Measurements from ENCODE around the gene DLG4. TPM values are rescaled to one million over a fixed set of nuclear protein-coding genes. Genes with fewer than 3 reads are reported as not detected.

Gene DLG4
- total RNA-seq, 2 experiments from 2014 or later = 5.2 to 5.3 TPM

- H3K36me3 Mint-ChIP-seq (ENCODE audit: low read depth) = no peaks in the 10 kb centered on the region
- H3K4me1 Mint-ChIP-seq = peaks cover 32% of the 10 kb centered on the region
- DNase-seq = peak; percentile 31
- CTCF ChIA-PET = interaction anchor here (1.1 kb wide), 1 partner anchor 17 kb away, joined by 3 read pairs; no protein-coding TSS in a partner anchor
- peak overlapping the region; percentile 70 for H3K4me3 Mint-ChIP-seq
- POLR2A ChIA-PET = no interaction called here
- peak overlapping the region; percentile 76 for H3K27ac Mint-ChIP-seq
- no peaks in the 10 kb centered on the region for H3K9me3 Mint-ChIP-seq
- peaks cover 4% of the 10 kb centered on the region for H3K27me3 Mint-ChIP-seq
These were observed 15.3 kb downstream of the DLG4 start for GRCh38 chr17:7204336-7204735.

DNA sequence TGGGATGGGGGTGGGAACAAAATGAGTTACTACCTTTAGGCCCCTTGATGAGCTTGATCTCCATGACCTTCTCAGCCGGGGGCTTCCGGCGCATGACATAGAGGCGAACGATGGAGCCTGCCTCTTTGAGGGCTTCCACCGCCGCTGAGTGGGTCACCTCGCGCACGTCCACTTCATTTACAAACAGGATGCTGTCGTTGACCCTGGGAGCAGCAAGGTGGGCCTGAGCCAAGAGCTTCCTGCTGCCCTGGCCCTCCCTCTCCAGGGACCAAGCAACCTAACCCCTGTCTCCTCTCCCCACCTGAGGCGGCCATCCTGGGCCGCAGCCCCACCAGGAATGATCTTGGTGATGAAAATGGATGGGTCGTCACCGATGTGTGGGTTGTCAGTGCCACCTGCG, 16.2 kb downstream of the DLG4 start:
- H3K36me3 Mint-ChIP-seq (ENCODE audit: low read depth) = no peaks in the 10 kb centered on the region
- H3K4me3 Mint-ChIP-seq = no peak overlapping the region
- peaks cover under 1% of the 10 kb centered on the region for H3K27me3 Mint-ChIP-seq
- no peaks in the 10 kb centered on the region for H3K9me3 Mint-ChIP-seq
- H3K27ac Mint-ChIP-seq = no peak overlapping the region
- ChIA-PET CTCF (interaction anchor here (1.1 kb wide), 1 partner anchor 16 kb away, joined by 3 read pairs; the partner anchor contains the start of gene DLG4), POLR2A (no interaction called here)
- no peak for DNase-seq
- H3K4me1 Mint-ChIP-seq = peaks cover 32% of the 10 kb centered on the region

GRCh38 chr17:7196651-7197401, 22.8 kb downstream of the DLG4 start:
- ChIA-PET CTCF (interaction anchor here (0.6 to 1.5 kb wide), 2 partner anchors 18 to 19 kb away, joined by 4 to 5 read pairs; no protein-coding TSS in a partner anchor), POLR2A (no interaction called here)
- Mint-ChIP-seq H3K36me3 (ENCODE audit: low read depth) (no peaks in the 10 kb centered on the region), H3K27ac (no peak overlapping the region), H3K4me1 (no peaks in the 10 kb centered on the region), H3K4me3 (no peak overlapping the region), H3K9me3 (no peaks in the 10 kb centered on the region), H3K27me3 (no peaks in the 10 kb centered on the region)
- no peak for DNase-seq

GRCh38 chr17:7195971-7196370, 23.7 kb downstream of the DLG4 start:
- Mint-ChIP-seq H3K4me1 (no peaks in the 10 kb centered on the region), H3K27me3 (no peaks in the 10 kb centered on the region), H3K36me3 (ENCODE audit: low read depth) (no peaks in the 10 kb centered on the region), H3K9me3 (no peaks in the 10 kb centered on the region), H3K4me3 (no peak overlapping the region), H3K27ac (no peak overlapping the region)
- ChIA-PET CTCF (interaction anchor here (1.5 kb wide), 1 partner anchor 18 kb away, joined by 4 read pairs; no protein-coding TSS in a partner anchor), POLR2A (no interaction called here)
- no peak for DNase-seq

DNA sequence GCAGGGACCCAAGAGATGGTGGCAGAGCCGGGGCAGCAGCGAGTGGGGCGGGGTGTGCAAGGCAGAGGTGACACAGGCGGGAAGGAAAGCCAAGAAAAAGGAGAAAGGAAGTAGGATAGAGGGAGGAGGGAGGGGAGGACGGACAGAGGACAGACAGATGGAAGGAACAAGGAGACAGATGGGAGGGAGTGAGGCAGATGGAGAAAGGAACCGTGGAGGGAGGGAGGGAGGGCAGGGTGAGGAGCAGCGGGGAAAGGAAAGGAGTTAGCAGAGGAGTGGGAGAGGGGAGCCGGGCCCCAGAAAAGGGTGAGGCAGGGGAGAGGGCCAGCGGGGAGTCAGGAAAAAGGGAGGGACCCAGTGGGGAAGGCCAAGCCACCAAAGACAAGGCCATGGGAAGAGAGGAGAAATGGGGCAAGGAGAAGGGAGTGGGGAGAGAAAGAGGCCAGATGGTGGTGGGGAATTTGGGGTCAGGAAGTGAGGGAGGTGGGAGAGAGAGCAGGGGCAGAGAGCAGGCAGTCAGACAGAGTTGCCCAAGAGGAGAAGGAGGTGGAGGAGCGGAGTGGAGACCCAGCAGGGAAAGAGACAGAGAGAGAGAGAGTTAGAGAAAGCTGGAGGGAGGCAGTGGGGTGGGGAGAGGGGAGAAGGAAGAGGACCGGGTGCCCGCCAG, 27.2 kb downstream of the DLG4 start:
- CTCF ChIA-PET = no interaction called here
- Mint-ChIP-seq H3K27ac (no peak overlapping the region), H3K27me3 (peaks cover 1% of the 10 kb centered on the region), H3K4me1 (no peaks in the 10 kb centered on the region), H3K9me3 (no peaks in the 10 kb centered on the region), H3K36me3 (ENCODE audit: low read depth) (no peaks in the 10 kb centered on the region), H3K4me3 (no peak overlapping the region)
- POLR2A ChIA-PET = no interaction called here
- DNase-seq = no peak

DNA sequence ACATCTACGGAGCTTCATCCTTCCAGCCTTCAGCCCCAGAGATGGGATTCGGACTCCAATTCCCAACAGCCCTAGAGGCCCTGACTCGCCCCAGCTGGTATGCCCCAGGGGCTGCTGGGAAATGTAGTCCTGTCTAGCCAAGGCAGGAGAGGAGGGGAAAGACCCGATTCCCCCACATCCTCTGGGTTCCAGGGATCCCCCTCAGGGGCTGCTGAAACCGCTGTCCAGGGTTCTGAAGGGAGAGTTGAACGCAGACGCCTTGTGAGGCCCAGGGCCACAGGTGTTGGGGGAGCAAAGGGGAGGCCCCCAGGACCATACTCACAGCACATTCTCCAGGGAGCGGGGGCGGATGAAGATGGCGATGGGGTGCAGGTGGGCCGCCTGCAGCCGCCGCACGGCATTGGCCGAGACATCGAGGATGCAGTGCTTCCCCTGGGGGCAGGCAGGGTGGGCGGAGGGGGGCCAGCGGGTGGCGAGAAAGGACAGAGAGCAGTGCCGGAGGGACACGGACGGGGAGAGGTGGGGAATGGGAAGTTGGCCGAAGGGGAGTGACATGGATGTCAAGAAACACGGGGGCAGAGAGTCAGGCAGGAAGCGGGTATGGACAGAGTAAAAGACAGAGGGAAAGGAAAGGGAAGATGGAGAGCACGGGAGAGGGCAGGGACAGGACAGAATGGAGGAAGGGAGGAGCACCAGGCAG, 27.9 kb downstream of the DLG4 start:
- no peaks in the 10 kb centered on the region for H3K36me3 Mint-ChIP-seq (ENCODE audit: low read depth)
- peaks cover 1% of the 10 kb centered on the region for H3K27me3 Mint-ChIP-seq
- H3K4me1 Mint-ChIP-seq = peaks cover under 1% of the 10 kb centered on the region
- CTCF ChIA-PET = no interaction called here
- no peak overlapping the region for H3K4me3 Mint-ChIP-seq
- no peaks in the 10 kb centered on the region for H3K9me3 Mint-ChIP-seq
- peak; percentile 34 for DNase-seq
- POLR2A ChIA-PET = no interaction called here
- H3K27ac Mint-ChIP-seq = no peak overlapping the region

GRCh38 chr17:7191069-7191468, 28.6 kb downstream of the DLG4 start:
- no peaks in the 10 kb centered on the region for H3K36me3 Mint-ChIP-seq (ENCODE audit: low read depth)
- no peaks in the 10 kb centered on the region for H3K9me3 Mint-ChIP-seq
- no peak overlapping the region for H3K27ac Mint-ChIP-seq
- no peak for DNase-seq
- ChIA-PET POLR2A (no interaction called here), CTCF (interaction anchor here (0.7 kb wide), 1 partner anchor 77 kb away, joined by 3 read pairs; no protein-coding TSS in a partner anchor)
- H3K27me3 Mint-ChIP-seq = peaks cover 1% of the 10 kb centered on the region
- H3K4me3 Mint-ChIP-seq = no peak overlapping the region
- peaks cover 5% of the 10 kb centered on the region for H3K4me1 Mint-ChIP-seq

- CTCF ChIA-PET = interaction anchor here (0.7 to 2.0 kb wide), 2 partner anchors 13 to 77 kb away, joined by 3 to 9 read pairs; no protein-coding TSS in a partner anchor
- Mint-ChIP-seq H3K27ac (no peak overlapping the region), H3K36me3 (ENCODE audit: low read depth) (no peaks in the 10 kb centered on the region), H3K4me1 (peaks cover 5% of the 10 kb centered on the region), H3K9me3 (no peaks in the 10 kb centered on the region), H3K27me3 (peaks cover 1% of the 10 kb centered on the region), H3K4me3 (no peak overlapping the region)
- DNase-seq = no peak
- POLR2A ChIA-PET = no interaction called here
These were observed 29.2 kb downstream of the DLG4 start for GRCh38 chr17:7190276-7190917.

DNA sequence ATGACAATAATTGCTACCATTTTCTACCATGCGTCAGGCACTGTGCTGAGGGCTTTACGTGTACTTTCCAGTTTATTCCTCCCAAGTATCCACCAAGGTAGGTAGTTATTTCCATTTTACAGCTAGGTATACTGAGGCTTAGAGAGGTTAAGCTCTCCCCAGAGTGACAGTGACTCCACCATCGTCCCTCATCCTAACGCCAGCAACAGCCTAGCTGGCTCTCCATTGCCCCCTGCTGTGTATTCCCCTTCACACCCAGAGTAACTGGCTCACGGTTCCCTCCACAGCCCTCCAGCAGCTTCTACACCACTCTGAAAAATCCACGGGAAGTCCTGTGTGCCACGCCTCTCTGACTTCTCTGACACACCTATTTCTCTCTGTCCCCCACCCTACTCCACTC, 33.4 kb downstream of the DLG4 start:
- Mint-ChIP-seq H3K27ac (no peak overlapping the region), H3K27me3 (peaks cover 1% of the 10 kb centered on the region), H3K36me3 (ENCODE audit: low read depth) (no peaks in the 10 kb centered on the region), H3K4me3 (no peak overlapping the region), H3K4me1 (peaks cover 5% of the 10 kb centered on the region), H3K9me3 (no peaks in the 10 kb centered on the region)
- ChIA-PET POLR2A (interaction anchor here (1.3 kb wide), 1 partner anchor 150 kb away, joined by 3 read pairs; the partner anchor contains the start of gene SLC16A13), CTCF (interaction anchor here (0.8 to 1.1 kb wide), 3 partner anchors 9 to 141 kb away, joined by 3 to 8 read pairs (median 4); partner anchors contain the start of genes ACADVL and DLG4)
- DNase-seq = no peak

DNA sequence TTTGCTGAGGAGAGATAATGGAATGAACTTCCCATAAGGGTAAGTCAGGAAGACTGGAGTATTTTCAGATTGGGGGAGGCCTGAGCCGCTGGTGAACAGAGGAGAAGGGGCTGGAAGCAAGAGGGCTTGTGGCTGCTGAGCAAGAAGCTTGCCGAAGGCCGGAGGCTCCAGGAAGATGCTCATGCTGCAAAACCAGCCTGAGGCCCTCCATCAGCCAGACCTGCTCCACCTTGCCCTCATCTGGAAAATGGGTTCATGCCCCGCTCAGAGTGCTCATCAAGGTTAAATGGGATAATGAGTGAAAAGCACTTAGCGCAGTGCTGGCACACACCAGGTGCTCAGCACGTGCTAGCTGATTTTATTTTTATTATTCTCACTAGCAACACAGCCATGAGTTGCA, 35.0 kb downstream of the DLG4 start:
- Mint-ChIP-seq H3K4me1 (peaks cover 5% of the 10 kb centered on the region), H3K27ac (no peak overlapping the region), H3K36me3 (ENCODE audit: low read depth) (no peaks in the 10 kb centered on the region), H3K27me3 (peaks cover 4% of the 10 kb centered on the region), H3K9me3 (no peaks in the 10 kb centered on the region), H3K4me3 (no peak overlapping the region)
- POLR2A ChIA-PET = no interaction called here
- DNase-seq = no peak
- CTCF ChIA-PET = no interaction called here

DNA sequence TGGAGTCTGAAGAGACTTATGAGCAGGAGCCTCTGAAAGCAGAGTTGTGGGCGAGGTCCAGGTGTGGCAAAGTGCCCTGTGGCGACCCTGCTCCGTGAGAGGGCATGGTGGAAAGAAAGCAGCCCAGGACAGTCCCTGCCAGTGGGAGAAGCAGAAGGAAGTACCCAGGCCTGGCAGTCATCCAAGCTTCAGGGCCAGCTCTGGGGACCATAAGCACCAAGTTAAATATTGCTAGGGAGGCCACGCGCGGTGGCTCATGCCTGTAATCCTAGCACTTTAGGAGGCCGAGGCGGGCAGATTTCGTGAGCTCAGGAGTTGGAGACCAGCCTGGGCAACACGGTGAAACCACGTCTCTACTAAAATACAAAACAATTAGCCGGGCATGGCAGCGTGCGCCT, 35.5 kb downstream of the DLG4 start:
- CTCF ChIA-PET = no interaction called here
- peaks cover 5% of the 10 kb centered on the region for H3K4me1 Mint-ChIP-seq

DNA sequence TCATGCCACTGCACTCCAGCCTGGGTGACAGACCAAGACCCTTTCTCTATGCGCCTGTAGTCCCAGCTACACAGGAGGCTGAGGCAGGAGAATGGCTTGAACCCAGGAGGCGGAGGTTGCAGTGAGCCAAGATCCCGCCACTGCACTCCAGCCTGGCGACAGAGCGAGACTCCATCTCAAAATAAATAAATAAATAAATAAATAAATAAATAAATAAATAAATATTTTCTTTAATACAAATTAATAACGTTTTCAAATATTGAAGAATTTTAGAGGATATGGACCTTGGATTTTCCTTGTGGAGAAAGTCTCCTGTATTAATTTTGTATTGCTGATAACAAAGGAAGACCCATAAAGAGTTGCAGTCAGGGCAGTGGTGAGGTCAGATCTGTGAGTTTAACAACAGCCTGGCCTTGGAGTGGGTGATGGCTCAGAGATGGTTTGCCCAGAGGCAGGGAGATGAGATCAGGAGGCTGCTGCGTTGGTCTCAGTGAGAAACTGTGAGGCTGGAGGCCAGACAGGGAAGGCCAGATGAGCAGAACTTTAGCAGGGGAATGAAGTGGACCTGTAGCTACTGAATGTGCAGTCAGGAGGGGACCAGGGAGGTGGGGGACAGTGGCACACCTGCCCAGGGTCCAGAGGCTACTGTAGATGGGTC, 36.1 kb downstream of the DLG4 start:
- no peak for DNase-seq
- H3K27me3 Mint-ChIP-seq = peaks cover 6% of the 10 kb centered on the region
- ChIA-PET CTCF (no interaction called here), POLR2A (no interaction called here)
- peaks cover 5% of the 10 kb centered on the region for H3K4me1 Mint-ChIP-seq
- no peaks in the 10 kb centered on the region for H3K9me3 Mint-ChIP-seq
- no peak overlapping the region for H3K27ac Mint-ChIP-seq
- H3K36me3 Mint-ChIP-seq (ENCODE audit: low read depth) = no peaks in the 10 kb centered on the region
- no peak overlapping the region for H3K4me3 Mint-ChIP-seq

More for the DNA sequence above, 35.5 kb downstream of the DLG4 start:
- DNase-seq = no peak
- H3K36me3 Mint-ChIP-seq (ENCODE audit: low read depth) = no peaks in the 10 kb centered on the region
- H3K9me3 Mint-ChIP-seq = no peaks in the 10 kb centered on the region
- no peak overlapping the region for H3K27ac Mint-ChIP-seq
- H3K4me3 Mint-ChIP-seq = no peak overlapping the region
- POLR2A ChIA-PET = no interaction called here
- peaks cover 6% of the 10 kb centered on the region for H3K27me3 Mint-ChIP-seq

Data from activated CD4-positive, alpha-beta memory T cell treated with anti-CD3 and anti-CD28 coated beads, Interleukin-2, amount 10 ng/mL, durations not matched to agents 7 days and 5 days (primary cell).